DND-41 (cell line): ENCODE results near the gene AGAP2.

Experiments
- EZH2 ChIP-seq: IDR thresholded peaks from 3 replicates; pipeline ENCODE4 v1.6.1; 2012; ENCODE audit warnings: borderline replicate concordance, low read depth, mild to moderate bottlenecking, moderate library complexity, low read length, inconsistent platforms; ENCODE audit not compliant: severe bottlenecking
- TF ChIP-seq, protein P1 (sequence below): IDR thresholded peaks from 2 replicates; pipeline ENCODE4 v1.5.1; 2012; ENCODE audit warnings: borderline replicate concordance, low read length, moderate library complexity, mild to moderate bottlenecking; ENCODE audit not compliant: poor library complexity, severe bottlenecking; ENCODE audit errors: extremely low read depth

DNA sequence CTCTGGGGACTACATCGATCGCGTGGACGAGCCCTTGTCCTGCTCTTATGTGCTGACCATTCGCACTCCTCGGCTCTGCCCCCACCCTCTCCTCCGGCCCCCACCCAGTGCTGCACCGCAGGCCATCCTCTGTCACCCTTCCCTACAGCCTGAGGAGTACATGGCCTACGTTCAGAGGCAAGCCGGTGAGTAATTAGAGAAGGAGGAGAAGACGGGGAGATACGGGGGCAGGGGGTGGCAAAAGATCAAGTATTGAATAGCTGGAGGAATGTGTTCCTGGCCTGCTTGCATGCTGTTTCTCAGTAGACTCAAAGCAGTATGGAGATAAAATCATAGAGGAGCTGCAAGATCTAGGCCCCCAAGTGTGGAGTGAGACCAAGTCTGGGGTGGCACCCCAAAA lies 22.8 kb downstream of the AGAP2 start:
- TF ChIP-seq, protein P1, sequence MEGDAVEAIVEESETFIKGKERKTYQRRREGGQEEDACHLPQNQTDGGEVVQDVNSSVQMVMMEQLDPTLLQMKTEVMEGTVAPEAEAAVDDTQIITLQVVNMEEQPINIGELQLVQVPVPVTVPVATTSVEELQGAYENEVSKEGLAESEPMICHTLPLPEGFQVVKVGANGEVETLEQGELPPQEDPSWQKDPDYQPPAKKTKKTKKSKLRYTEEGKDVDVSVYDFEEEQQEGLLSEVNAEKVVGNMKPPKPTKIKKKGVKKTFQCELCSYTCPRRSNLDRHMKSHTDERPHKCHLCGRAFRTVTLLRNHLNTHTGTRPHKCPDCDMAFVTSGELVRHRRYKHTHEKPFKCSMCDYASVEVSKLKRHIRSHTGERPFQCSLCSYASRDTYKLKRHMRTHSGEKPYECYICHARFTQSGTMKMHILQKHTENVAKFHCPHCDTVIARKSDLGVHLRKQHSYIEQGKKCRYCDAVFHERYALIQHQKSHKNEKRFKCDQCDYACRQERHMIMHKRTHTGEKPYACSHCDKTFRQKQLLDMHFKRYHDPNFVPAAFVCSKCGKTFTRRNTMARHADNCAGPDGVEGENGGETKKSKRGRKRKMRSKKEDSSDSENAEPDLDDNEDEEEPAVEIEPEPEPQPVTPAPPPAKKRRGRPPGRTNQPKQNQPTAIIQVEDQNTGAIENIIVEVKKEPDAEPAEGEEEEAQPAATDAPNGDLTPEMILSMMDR = no peak
- no peak for TF ChIP-seq EZH2
